Stimulated activated CD8-positive, alpha-beta memory T cell treated with anti-CD3 and anti-CD28 coated beads, Interleukin-12 subunit alpha, Interleukin-12 subunit beta, amount 100 ng/mL, for 4 hours (primary cell): ENCODE results near the gene NSMF.
A peak's percentile ranks its signal among the peaks of the same experiment; 100 is the strongest.
"Not testable (repeated sequence)": the region's sequence is repeated elsewhere in the genome, so short reads cannot be mapped to it uniquely, and the experiment has no call there.

ENCODE experiments used
- DNase-seq: peaks from one replicate; pipeline ENCODE4 v3.0.0-alpha.2; 2020; ENCODE audit warnings: low read depth

The NSMF gene

DNA sequence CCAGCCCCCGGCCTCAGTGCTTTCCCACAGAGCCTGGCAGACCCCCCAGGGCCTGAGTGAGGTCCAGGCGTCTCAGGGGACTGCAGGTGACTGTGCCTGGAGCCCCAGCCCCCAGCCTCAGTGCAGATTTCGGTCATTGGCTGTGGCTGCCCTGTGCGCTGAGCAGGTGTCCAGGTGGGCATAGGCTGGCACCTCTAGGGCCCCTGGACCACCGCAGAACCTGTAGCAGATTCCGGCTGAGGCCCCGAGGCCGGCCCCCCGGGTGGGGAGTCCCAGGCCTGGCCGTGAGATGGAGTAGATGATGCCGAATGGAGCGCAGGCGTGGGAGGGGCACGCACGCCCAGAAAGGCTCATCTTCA lies 48.3 kb downstream of the NSMF start:
- no peak for DNase-seq

DNA sequence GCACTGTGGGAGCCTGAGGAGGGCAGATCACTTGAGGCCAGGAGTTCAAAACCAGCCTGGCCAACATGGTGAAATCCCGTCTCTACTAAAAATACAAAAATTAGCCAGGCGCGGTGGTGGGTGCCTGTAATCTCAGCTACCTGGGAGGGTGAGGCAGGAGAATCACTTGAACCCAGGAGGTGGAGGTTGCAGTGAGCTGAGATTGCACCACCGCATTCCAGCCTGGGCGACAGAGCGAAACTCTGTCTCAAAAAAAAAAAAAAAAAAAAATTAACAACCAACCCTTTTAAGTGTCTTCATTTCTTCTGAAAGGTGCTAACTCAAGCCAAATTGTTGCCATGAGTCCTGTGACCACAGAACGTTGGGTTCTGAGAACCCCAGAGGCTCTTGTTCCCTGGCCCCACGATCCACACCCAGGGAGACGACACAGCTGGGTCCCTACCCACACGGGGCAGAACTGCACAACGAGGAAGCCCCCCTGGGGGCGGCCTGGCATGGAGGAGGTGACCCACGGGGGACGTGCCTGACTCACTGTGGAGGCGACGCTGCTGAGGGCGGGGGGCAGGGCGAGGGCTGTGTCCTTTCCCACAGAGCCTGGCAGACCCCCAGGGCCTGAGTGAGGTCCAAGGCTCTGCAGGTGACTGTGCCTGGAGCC lies 48.8 kb downstream of the NSMF start:
- not testable (repeated sequence) for DNase-seq

DNA sequence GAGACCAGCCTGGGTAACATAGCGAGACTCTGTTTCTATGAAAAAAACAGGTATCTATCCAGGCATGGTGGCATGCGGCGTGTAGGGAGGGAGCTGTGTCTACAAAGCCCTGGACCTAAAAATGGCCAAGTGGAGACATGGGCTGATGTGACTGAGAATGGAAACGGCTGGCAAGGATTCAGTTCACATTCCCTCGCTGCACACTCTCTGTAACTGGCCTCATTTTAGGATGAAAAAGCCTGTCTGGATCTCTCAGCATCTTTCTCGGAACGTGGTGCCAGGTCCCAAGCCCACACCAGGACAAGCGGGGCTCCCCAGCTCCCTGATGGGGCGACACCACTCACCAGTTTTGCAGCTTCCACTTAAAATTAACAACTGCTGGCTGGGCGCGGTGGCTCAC lies 49.6 kb downstream of the NSMF start:
- no peak for DNase-seq

DNA sequence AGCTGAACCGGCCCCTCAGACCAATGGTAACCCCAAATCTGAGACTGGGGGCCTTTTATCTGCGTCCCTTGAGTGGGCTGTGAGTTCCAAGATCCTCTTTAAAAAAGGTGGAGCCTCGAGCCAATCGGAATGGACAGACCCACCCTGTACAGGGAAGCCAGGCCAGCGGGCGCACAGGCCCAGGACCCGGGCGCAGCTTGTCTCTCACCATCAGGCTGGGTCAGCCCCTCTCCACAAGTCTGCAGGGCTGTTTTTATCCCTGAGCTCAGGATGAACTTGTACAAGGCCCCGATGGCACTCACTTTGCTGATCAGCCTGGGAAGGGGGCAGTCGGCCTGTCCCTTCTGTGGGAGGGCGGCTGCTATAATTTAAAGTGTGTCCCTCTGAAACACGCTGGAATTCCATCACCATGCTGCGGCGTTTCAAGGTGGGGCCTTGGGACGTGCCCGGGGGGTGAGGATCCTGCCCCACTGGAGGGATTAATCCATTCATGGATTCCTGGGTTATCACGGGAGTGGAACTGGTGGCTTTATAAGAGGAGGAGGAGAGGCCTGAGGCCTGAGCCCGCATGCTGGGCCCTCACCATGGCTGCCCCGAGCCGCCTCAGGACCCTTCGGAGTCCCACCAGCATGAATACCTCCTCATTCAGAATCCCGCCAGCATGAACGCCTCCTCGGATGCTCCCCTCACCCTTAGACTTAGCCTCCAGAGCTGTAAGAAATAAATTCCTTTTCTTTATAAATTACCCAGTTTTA lies 50.3 kb downstream of the NSMF start:
- no peak for DNase-seq

DNA sequence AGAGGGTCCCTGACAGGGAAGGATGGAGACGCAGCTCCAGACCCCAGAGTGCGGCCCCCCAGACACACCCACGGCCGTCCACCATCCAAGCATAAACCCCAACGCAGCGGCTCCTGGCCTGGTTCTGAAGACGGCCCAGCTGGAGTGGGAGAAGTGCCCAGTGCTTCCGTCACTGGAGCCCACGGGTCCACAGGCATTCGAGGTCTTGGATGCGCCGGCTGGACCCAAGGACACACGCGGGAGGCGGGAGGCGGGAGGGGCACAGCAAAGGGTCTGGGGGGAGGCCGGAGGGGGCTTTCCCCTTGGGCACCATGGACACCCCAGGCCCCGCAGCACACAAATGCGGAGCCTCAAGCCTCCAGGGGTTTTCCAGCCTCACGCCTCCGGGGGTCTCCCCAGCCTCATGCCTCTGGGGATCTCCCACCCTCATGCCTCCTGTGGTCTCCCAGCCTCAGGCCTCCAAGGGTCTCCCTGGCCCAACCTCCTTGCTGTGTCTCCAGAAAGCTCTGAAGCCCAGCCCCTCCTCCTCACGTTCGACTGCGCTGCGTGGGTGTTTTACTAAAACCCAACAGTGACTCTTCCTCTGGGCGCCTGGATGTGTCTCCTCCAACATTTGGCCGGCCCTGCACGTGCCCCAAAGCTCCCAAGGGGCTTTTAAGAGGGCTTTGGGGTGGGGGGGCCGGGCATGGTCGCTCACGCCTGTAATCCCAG lies 51.4 kb downstream of the NSMF start:
- DNase-seq = no peak

DNA sequence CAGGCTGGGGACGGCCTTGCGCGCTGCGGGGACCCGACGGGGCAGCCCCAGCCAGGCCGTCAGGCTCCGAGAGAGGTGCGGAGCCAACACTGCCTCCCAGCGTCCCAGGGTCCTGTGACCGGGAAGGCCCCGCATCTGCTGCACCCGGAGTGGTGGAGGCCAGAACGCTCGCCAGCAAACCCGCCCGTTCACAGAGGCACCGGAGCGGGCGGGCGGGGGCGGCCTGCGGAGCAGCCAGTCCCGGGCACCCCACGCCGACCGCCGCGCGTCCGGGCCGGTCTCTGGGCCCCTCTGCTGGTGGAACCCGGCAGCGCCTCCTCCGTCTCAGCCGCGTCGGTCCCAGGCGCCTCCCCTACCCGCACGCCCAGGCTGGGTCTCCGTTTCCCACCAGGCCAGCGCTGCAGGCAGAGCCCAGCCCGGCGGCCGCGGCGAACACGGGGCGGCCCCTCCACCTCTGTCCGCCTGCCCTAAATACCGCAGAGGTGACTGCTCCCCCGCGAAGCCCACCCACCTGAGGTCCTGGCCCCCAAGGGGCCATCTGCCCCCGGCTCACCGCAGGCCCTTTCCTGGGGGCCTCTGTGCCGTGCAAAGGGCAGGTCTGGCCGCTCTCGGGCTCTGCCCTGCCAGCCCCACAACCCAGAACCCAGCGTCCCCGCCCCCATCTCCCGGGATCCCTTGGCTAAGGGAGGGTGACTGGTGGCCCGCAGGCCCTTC lies 52.1 kb downstream of the NSMF start:
- peak; percentile 43 for DNase-seq

DNA sequence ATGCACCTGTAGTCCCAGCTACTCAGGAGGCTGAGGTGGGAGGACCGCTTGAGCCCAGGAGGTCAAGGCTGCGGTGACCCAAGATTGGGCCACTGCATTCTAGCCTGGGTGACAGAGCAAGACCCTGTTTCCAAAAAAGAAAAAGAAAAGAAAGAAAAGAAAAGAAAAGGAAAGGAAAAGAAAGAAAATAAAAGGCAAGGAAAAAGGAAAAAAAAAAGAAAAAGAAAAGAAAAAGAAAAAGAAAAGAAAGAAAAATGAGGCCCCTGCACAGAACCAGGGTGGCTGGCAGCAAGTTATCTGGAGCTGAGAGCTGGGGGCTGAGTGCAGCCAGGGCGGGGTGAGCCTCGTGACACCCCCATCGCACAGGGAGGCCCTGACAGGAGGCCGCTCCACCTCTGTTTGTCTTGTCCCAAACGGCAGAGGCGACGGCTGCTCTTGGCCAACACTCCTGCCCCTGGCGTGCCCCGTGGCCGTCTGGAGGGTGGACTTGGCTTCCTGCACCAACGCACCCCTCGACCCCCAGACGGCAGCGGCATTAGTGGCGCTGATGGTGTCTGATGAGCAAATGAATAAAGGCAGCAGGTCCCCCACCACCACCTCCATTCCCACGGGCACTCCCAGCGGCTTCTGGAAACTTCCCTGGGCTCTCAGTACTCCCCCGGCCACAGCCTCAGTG lies 52.9 kb downstream of the NSMF start:
- DNase-seq = no peak

DNA sequence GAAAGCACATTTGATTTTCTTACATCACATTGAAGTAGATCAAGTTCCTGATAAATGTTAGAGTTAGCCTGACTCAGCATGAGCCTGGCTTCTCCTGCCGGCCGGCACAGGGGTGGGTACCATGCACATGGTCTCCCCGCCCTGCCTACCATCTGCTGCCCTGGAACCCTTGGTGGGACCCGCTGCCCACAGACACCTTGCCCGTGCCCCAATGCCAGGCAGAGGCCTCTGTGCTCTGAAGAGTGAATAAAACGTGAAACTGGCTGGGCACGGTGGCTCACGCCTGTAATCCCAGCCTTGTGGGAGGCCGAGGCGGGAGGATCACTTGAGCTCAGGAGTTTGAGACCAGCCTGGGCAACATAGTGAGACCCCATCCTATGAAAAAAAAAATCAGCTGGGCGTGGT lies 53.5 kb downstream of the NSMF start:
- no peak for DNase-seq

DNA sequence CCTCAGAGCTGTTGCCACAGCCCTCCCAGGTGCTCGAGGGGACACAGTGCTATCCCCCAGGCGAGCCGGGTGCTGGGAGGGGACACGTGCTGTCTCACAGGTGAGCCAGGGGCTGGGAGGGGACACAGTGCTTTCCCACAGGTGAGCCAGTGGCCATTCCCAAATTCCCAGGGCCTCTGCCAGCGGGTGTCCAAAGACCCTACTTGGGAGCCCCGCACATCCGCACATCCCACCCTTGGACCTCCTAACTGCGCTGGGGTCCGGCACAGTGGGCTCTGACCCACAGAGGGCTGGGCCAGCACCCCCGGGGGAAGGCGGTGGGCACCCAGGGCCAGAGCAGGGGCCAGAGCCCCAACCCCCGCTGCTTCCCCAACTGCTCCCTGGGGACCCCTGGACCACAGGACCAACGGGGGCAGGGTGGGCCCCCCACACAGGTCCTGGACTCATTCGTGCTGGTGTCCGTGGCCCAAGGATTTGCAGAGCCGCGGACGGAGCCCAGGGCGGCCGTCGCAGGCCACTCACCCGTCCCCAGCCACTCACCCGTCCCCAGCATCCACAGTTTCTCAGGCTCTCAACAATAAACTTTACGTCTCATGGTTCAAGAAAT lies 54.1 kb downstream of the NSMF start:
- DNase-seq = no peak

DNA sequence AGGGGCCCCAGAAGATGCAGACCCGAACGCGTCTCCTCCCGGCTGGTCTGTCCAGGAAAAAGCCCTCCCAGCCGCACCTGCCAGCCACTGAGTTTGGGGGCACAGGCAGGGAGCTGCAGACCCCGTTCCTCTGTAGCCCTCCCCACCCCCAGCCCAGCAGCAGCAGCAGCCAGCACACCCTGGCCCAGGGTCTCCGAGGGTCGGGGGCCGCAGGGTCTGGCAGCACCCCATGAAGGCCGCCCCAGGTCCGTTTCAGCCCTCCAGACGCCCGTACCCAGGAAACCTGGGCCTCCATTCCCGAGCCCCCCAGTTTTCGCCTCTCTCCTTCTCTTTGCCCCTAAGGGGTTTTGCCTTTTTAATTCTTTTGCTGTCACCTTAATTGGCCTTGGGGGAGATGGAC lies 55.9 kb downstream of the NSMF start:
- no peak for DNase-seq

DNA sequence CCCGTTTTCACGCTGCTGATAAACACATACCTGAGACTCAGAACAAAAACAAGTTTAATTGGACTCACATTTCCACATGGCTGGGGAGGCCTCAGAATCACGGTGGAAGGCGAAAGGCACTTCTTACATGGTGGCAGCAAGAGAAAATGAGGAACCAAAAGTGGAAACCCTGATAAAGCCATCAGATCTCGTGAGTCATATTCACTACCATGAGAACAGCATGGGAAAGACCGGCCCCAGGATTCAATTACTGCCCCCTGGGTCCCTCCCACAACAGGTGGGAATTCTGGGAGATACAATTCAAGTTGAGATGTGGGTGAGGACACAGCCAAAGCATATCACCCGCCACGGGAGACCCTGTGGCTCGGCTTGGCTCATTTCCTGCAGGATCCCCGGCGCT lies 56.4 kb downstream of the NSMF start:
- no peak for DNase-seq

DNA sequence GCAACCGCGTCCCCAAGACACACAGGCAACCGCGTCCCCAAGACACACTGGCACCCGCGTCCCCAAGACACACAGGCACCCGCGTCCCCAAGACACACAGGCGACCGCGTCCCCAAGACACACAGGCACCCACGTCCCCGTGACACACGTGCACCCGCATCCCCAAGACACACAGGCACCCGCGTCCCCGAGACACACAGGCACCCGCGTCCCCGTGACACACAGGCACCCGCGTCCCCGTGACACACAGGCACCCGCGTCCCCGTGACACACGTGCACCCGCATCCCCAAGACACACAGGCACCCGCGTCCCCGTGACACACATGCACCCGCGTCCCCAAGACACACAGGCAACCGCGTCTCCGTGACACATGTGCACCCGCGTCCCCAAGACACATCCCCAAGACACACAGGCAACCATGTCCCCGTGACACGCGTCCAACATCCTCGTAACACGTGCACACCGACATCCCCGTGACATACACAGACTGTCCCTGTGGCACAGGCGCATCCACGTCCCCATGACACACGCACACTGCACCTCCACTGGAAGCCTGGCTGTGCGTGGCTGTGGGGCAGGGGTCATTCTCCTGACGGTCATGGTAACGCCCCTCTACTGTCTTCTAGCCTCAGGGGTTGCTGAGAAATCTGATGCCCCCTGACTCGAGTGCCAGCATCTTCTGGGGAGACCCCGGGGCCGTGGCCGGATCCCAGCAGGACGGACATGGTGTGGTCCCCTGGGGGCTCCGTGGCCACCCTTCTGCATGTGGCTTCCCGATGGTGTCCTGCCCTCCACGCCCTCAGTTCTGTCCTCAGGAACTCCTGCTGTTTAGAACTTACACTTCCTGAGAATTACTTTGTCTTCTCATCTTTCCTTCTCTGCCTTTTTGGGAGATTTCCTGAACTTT lies 60.3 kb downstream of the NSMF start:
- no peak for DNase-seq

DNA sequence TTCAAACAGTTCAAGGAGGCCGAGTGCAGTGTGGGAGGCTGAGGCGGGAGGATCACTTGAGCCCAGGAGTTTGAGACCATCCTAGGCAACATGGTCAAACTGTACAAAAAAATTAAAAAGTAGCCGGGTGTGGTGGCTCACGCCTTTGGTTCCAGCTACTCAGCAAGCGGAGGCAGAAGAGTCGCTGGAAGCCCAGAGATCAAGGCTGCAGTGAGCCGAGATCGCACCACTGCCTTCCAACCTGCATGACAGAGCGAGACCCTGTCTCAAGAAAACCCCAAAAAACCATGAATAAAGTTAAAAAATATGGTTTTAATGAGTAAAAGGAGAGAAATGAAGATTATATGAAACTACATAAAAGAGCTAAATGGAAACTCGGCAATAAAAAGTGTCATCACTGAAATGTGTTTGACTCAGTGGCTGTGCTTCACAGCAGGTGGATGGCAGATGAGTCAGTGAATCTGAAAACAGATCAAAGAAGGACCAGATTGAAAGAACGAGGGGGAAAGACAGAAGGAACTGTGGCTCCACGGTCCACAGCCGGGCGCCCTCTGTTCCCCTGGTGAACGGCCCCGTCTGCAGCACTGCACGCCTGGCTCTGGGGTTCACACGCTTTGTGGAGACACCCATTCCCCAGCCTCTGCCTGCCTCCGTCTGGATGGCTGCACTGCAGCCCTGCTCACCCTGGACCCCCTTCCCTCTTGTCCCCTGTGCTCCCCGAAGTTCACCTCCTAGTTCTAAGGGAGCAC lies 61.3 kb downstream of the NSMF start:
- DNase-seq = no peak
